Measurements from ENCODE around the gene DAGLA.

Gene DAGLA

GRCh38 chr11:61782841-61783240 lies 102.7 kb downstream of the DAGLA start:
- DNase-seq, result no peak

DNA sequence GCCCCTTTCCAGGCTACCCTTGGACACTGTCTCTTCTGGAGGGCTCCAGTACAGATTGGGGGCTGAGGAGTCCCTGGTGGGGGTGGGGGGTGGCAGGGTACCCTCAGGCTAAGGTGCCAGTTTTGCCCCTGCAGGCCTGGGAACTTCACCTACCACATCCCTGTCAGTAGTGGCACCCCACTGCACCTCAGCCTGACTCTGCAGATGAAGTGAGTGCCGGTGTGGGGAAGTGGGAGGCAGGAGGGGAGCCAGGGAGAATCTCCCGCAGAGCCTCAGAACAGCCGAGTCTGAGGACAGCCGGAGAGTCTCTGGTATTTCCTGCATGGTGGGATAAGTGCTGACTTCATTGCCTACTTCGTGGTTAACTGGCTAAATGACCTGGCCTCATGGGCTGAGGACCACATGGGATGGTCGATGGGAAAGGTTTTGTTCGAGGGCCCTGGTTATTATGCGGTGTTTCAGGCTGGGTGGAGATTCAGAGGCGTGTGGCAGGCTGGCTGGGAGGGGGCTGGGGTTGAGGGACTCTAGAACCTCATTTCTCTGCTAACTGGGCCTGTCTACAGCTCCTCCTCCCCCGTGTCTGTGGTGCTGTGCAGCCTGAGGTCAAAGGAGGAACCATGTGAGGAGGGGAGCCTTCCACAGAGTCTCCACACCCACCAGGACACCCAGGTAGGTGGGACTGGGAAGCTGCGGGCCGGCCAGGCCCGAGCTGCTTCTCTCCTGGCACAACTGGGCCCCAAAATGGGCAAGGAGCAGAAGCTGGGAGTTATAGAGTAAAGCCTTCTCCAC lies 103.7 kb downstream of the DAGLA start:
- no peak for DNase-seq

GRCh38 chr11:61784506-61784805 lies 104.3 kb downstream of the DAGLA start:
- no peak for DNase-seq

DNA sequence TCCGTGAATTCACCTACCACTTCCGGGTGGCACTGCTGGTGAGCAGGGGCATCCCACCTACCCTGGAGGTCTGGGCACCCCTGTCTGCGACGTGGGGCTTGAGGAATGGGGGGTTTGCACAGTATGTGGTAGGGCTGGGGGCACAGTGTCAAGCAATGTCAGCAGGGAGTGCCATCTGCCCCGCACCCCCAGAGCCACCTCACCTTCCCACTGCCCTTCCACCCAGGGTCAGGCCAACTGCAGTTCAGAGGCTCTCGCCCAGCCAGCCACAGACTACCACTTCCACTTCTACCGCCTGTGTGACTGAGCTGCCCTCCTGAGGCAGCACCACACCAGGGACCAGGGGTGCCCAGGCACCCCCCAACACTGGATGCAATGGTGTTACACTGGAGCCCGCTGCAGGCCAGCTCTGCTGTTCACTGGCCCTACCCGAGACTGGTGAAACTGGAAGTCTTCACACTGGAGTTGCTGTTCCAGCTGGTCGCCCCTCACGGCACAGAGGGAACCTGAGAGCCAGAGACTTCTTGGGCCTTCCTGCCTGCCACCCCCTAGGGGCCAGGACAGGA lies 105.7 kb downstream of the DAGLA start:
- DNase-seq, result no peak

DNA sequence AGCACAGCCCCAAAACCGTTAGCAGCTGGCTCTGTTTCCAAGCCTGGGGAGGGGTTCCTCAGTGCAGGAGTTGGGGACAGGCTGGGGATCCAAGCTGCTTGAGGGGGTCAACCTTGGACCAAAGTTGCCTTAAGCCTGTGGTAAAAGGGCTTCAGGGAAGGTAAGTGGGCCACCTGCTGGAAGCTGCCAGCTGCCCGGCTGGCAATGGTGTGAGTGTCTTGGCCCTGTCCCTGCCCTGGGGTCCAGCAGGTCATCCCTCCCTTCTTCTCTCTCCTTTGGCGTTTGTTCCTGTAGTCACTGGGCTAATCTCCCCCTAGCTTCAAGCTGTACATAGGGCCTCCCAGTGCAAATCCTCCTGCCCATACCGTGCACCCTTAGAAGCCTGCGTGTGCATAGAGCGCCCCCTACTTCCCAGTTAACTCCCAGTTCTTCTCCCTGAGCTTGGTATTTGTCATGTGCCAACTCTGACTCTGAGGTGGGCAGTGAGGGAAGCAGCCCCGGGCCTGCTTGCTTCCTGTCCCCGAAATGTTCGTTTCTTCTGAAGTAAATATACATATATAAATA lies 107.8 kb downstream of the DAGLA start:
- peak; percentile 28 for DNase-seq

GRCh38 chr11:61791737-61792309 lies 111.6 kb downstream of the DAGLA start:
- peak; percentile 69 for DNase-seq

DNA sequence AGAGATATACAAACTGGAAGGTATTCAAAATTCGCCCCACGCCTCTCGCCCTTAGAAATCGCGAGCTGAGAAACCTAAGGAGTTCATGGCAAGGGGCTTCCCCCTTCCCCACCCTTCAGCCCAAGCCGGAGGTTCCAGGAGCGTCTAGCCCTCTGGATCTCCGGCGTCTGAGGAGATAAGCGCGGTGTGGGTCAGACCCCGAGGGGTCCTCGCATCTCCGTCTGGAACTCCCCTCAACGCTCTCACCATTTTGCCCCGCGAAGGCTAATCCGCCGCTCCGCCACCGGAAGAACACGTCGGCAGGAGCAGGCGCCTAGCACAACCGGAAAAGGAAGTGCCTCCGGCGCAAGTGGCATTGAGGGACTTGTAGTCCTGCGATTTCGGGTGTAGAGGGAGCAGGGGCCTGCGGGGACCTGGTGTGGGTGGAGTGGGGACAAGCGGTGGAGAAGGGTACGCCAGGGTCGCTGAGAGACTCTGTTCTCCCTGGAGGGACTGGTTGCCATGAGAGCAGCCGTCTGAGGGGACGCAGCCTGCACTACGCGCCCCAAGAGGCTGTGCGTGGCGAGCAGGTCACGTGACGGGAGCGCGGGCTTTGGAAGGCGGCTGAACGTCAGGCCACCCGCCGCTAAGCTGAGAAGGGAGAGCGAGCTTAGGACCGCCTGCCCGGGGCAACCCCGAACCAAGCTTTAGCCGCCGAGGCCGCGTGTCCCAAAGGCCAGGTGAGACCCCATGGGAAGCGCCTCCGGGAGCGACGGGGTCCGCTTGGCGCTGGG lies 112.3 kb downstream of the DAGLA start, which contains the start of the genes FEN1 and TMEM258:
Gene FEN1, plus strand, starts transcription at position 602 of the 773 bp plus-strand sequence. CDS start 2,451 bp downstream, outside the sequence.
Gene TMEM258, minus strand, starts transcription at position 290 of the 773 bp plus-strand sequence. Its CDS starts 41 bp downstream, at position 249.
- DNase-seq, result peak; percentile 84

GRCh38 chr11:61793083-61793828 lies 113.1 kb downstream of the DAGLA start:
- DNase-seq, result no peak

DNA sequence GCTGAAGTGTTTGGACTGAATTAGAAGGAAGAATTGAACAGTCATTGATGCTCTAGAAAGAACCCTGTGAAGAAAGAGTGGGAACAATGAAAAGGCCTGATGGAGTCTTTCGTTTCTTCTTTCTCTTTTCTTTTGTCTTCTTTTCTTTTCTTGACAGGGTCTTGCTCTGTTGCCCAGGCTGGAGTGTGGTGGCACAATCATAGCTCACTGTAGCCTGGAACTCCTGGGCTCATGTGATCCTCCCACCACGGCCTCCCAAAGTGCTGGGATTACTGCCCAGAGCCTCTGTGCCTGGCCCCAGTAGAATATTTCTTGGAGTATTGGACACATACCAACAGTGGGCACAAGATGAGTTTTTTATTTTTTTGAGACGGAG lies 113.6 kb downstream of the DAGLA start:
- no peak for DNase-seq

DNA sequence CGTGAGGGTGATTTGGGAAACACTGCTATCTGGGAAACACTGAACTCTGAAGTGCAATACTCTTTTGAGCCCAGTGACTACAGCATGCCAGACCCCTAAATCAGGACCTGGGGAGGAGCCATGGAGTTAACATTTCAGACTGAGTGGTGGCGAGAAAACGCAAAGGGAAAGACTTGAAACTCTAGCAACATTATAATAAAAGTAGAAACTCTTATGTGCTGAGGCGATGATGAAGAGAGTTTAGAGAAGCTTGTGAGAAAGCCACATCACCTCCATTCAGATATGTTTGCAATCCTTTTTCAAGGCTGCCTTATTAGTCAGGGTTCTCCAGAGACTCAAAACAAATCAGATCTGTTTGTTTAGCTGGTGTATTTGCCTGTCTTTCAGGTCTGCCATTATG lies 114.4 kb downstream of the DAGLA start:
- DNase-seq, result no peak

DNA sequence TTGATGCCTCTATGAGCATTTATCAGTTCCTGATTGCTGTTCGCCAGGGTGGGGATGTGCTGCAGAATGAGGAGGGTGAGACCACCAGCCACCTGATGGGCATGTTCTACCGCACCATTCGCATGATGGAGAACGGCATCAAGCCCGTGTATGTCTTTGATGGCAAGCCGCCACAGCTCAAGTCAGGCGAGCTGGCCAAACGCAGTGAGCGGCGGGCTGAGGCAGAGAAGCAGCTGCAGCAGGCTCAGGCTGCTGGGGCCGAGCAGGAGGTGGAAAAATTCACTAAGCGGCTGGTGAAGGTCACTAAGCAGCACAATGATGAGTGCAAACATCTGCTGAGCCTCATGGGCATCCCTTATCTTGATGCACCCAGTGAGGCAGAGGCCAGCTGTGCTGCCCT lies 115.3 kb downstream of the DAGLA start:
- no peak for DNase-seq

DNA sequence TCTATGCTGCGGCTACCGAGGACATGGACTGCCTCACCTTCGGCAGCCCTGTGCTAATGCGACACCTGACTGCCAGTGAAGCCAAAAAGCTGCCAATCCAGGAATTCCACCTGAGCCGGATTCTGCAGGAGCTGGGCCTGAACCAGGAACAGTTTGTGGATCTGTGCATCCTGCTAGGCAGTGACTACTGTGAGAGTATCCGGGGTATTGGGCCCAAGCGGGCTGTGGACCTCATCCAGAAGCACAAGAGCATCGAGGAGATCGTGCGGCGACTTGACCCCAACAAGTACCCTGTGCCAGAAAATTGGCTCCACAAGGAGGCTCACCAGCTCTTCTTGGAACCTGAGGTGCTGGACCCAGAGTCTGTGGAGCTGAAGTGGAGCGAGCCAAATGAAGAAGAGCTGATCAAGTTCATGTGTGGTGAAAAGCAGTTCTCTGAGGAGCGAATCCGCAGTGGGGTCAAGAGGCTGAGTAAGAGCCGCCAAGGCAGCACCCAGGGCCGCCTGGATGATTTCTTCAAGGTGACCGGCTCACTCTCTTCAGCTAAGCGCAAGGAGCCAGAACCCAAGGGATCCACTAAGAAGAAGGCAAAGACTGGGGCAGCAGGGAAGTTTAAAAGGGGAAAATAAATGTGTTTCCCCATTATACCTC lies 115.8 kb downstream of the DAGLA start:
- no peak for DNase-seq

Measured in NCI-H510A (cell line).